Measurements from ENCODE around the gene PPM1A.

PPM1A gene

GRCh38 chr14:60248697-60249318, at the start of gene PPM1A:
PPM1A (plus strand) TSS chr14:60249221; CDS start chr14:60282704, 33,483 bp downstream.
- DNase-seq: peak; percentile 87

GRCh38 chr14:60199321-60199720, 49.7 kb upstream of the PPM1A start:
- no peak for DNase-seq

GRCh38 chr14:60204104-60204842, 44.7 kb upstream of the PPM1A start:
- DNase-seq: no peak

GRCh38 chr14:60204843-60205774, 43.9 kb upstream of the PPM1A start:
- DNase-seq: no peak

GRCh38 chr14:60206249-60206670, 42.8 kb upstream of the PPM1A start:
- no peak for DNase-seq

- DNase-seq: no peak
Observed at GRCh38 chr14:60206837-60207533, 42.0 kb upstream of the PPM1A start.

- DNase-seq: no peak
Observed at GRCh38 chr14:60210703-60211102, 38.3 kb upstream of the PPM1A start.

GRCh38 chr14:60211153-60211552, 37.9 kb upstream of the PPM1A start:
- no peak for DNase-seq

- no peak for DNase-seq
Observed at GRCh38 chr14:60212503-60213371, 36.3 kb upstream of the PPM1A start.

- no peak for DNase-seq
Observed at GRCh38 chr14:60214003-60214402, 35.0 kb upstream of the PPM1A start.

GRCh38 chr14:60214415-60215126, 34.5 kb upstream of the PPM1A start:
- no peak for DNase-seq

GRCh38 chr14:60215127-60215444, 33.9 kb upstream of the PPM1A start:
- no peak for DNase-seq

GRCh38 chr14:60215520-60216420, 33.3 kb upstream of the PPM1A start:
- DNase-seq: no peak

GRCh38 chr14:60217713-60218112, 31.3 kb upstream of the PPM1A start:
- no peak for DNase-seq

- no peak for DNase-seq
Observed at GRCh38 chr14:60220084-60220483, 28.9 kb upstream of the PPM1A start.

GRCh38 chr14:60220917-60221316, 28.1 kb upstream of the PPM1A start:
- no peak for DNase-seq

GRCh38 chr14:60221457-60221856, 27.6 kb upstream of the PPM1A start:
- DNase-seq: no peak

GRCh38 chr14:60222820-60223219, 26.2 kb upstream of the PPM1A start:
- DNase-seq: no peak

GRCh38 chr14:60225265-60225664, 23.8 kb upstream of the PPM1A start:
- no peak for DNase-seq

GRCh38 chr14:60226298-60226697, 22.7 kb upstream of the PPM1A start:
- no peak for DNase-seq

All from T1000 (cell line).